ENCODE results near the gene SALL3.

The SALL3 gene

DNA sequence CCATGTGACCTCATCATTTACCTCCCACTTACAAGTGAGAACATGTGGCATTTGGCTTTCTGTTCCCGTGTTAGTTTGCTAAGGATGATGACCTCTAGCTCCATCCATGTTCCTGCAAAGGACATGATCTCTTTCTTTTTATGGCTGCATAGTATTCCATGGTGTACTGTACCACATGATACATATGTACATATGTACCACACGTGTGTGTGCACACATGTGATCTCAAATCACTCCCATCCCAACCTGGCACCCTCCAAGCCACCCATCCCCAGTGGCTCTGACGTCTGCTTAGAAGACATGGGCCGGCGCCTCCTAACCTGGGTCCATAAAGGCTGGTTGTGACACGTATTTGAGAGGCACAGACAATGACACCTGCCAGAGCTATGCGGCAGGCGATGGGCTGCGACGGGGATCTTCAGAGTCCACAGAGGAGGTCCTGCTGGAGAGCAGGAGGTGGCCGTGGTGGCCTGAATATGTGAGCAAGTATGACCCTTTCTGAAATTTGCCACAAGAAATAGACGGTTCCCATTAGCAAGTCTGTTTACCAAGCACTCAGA, 8.8 kb upstream of the SALL3 start:
- TF ChIP-seq, protein P1, sequence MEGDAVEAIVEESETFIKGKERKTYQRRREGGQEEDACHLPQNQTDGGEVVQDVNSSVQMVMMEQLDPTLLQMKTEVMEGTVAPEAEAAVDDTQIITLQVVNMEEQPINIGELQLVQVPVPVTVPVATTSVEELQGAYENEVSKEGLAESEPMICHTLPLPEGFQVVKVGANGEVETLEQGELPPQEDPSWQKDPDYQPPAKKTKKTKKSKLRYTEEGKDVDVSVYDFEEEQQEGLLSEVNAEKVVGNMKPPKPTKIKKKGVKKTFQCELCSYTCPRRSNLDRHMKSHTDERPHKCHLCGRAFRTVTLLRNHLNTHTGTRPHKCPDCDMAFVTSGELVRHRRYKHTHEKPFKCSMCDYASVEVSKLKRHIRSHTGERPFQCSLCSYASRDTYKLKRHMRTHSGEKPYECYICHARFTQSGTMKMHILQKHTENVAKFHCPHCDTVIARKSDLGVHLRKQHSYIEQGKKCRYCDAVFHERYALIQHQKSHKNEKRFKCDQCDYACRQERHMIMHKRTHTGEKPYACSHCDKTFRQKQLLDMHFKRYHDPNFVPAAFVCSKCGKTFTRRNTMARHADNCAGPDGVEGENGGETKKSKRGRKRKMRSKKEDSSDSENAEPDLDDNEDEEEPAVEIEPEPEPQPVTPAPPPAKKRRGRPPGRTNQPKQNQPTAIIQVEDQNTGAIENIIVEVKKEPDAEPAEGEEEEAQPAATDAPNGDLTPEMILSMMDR (IDR thresholded peaks at IDR 0.05; ENCODE audit: borderline replicate concordance, insufficient read depth, low read depth, low read length) = no peak
- no peak overlapping the region for H3K4me3 ChIP-seq (ENCODE audit: low read depth, low read length)

DNA sequence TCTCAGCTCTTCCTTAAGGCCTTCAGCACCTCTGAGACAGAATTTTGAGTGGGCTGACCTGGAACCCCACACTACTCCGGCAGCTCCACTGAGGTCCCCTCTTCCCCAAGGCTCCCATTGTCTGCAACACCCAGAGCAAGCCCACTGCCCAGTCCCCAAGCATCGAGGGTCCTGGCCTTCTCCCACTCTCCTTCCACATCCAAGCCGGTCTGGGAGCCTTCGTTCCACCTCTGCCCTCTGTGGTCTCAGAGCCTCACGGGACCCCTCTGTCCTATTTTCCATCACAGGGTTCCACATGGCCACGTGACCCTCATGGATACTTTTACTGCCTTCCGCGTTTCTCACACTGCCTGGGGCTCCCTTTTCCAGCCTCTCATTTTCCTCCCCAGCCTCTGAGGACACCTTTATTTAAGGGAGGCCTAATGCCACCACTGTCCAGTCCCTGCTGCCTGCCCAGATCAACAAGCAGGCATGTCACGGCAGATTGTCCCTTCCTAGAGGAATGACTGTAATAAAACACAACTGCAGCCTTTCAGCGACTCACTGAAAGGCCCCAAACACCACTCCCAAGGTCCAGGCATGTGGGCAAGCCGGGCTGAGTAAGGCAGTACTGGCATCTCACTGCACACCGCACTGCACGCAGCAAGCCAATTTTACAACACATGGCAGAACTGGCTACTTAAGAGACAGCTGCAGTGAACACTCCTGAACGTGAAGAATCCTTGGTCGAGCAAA, 7.9 kb upstream of the SALL3 start:
- H3K4me3 ChIP-seq (ENCODE audit: low read depth, low read length) = no peak overlapping the region
- TF ChIP-seq, protein P1 (IDR thresholded peaks at IDR 0.05; ENCODE audit: borderline replicate concordance, insufficient read depth, low read depth, low read length) = no peak

DNA sequence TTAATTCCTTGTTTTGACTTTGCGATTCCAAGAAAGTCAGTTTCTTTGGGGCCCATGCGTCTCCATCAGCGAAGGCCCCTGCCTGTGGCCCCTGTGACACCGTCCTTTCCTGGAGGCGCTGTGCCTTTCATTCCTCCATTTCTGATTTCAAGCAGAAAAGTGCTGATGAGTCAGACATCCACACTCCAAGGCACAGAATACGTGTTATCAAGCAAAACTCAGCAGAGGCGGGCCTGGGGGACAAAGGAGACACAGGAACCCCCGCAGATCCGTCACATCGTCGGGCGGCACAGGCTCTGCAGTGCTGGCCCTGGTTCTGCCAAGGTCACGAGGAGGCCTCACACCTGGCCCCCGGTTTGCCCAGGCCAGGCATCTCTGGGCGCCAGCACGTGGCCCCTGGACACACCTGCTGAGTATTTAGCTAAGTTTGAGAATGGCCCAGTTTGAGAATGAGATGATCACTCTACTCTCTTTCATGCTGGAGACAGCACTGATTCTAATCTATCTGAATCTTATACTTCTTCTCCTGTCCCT, 7.2 kb upstream of the SALL3 start:
- no peak overlapping the region for H3K4me3 ChIP-seq (ENCODE audit: low read depth, low read length)
- TF ChIP-seq, protein P1 (IDR thresholded peaks at IDR 0.05; ENCODE audit: borderline replicate concordance, insufficient read depth, low read depth, low read length) = no peak

DNA sequence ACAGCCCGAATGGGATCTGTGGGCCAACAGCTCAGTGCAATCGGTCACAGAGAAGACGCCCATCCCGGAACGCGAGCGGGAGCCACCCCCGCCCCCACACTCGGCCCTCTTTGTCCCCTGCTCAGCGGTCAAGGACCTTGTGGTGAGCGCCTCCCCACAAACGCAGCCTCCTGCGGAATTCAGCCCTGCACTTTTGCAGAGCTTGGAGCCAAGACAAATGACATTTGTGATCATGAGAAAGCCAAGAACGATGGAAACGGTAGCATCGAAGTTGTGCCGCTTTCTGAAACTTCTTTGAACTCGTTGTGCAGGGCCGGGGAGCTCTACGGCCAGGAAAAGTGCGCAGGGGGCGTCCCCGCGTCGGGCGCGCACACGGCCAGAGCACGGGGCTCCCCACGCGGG, 6.7 kb upstream of the SALL3 start:
- TF ChIP-seq, protein P1 (IDR thresholded peaks at IDR 0.05; ENCODE audit: borderline replicate concordance, insufficient read depth, low read depth, low read length) = no peak
- H3K4me3 ChIP-seq (ENCODE audit: low read depth, low read length) = no peak overlapping the region

DNA sequence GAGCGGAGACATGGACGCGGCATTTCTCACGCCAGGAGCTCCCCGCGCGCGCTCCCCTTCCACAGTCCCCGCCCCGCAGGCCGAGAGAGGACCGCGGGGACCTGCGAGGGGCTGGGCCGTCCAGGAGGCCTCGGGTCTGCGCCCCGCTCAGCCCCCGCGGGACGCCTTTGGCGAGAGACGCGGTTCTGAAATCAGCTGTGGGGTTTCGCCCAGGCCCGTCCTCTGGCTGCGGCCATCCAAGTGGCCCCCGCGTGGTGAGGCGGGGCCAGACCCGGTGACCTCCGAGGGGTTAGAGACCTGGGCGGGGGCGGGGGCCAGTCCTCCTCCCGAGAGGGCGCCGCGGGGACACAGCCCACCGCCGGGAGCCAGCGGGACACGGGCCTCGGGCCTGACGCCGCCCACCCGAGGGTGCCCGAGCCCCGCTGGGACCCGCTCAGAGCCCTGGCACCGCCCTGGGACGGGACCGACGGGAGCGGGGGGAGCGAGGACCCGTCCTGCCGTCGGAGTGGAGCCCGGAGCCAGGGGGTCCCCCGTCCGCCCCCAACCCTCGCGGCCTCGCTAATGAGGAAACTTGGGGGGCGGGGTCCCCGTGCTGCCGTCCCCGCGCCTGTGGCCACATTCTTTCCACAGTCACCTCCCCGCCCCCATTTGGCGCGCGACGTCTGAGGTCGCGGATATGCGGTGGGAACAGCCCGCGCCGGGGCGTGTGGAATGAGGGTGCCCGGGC, 6.1 kb upstream of the SALL3 start:
- TF ChIP-seq, protein P1 (IDR thresholded peaks at IDR 0.05; ENCODE audit: borderline replicate concordance, insufficient read depth, low read depth, low read length) = no peak
- no peak overlapping the region for H3K4me3 ChIP-seq (ENCODE audit: low read depth, low read length)

DNA sequence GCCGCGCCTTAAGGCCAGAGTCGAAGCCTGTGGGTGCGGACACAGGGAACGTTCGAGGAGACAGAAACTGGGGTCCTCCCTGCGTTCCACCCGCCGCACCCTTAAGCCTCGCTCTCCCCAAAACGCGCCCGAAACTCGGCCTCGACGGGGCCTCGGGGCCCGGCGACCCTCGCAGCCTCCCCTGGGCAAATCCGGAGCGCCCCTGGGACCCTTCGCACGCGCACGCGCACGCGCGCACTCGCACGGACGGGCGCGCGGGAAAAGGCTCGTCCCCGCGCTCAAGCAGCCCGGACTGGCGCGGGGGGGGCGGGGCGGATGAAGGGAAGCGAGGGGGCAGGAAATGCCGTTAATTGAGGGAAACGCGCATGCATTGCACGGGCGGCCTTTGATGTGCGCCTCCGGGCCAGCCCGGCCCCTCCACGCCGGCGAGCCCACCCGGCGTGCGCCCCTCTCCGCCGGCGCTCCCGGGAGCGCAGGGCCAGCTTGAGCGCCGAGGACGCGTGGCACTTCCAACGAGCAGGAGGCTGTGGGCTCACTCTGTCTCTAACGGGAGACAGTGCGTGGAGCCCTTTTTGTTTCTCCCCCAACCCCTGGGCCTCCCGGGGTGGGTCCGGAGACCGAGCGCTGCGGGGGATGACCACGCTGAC, 5.4 kb upstream of the SALL3 start:
- TF ChIP-seq, protein P1 (IDR thresholded peaks at IDR 0.05; ENCODE audit: borderline replicate concordance, insufficient read depth, low read depth, low read length) = no peak

More for the DNA sequence above, 5.4 kb upstream of the SALL3 start:
- no peak overlapping the region for H3K4me3 ChIP-seq (ENCODE audit: low read depth, low read length)
